Naive thymus-derived CD4-positive, alpha-beta T cell (primary cell): Measurements from ENCODE around the gene PAN2. TPM values are rescaled to one million over a fixed set of nuclear protein-coding genes. Genes with fewer than 3 reads are reported as not detected.

Experiments
- ATAC-seq: fragments of 150-1000 bp; cut with Tn5 transposase; 2 replicates; pipeline ENCODE4 v1.10.0; 2021; ENCODE audit warnings: mild to moderate bottlenecking, moderate library complexity
- CTCF ChIA-PET: fragments of 350-600 bp; sonication (Branson Sonifier 250); formaldehyde crosslinking; loops from one replicate; lab custom pipeline; 2021; ENCODE audit warnings: antibody characterized with exemption; lab: Charles Lee
- POLR2A ChIA-PET: fragments of 350-600 bp; sonication (Branson Sonifier 250); formaldehyde crosslinking; loops from one replicate; lab custom pipeline; 2021; ENCODE audit warnings: antibody characterized with exemption, inconsistent platforms; lab: Charles Lee
- DNase-seq, 9 donors: peaks; one replicate each; pipeline versions ENCODE4 v3.0.0 to v3.0.0-alpha.2; 2020 to 2022; ENCODE audit warnings: mixed read lengths in 1 of 9
- H3K27ac ChIP-seq: one replicate; pipeline ENCODE4 v1.7.0; 2013; ENCODE audit warnings: mild to moderate bottlenecking, low read depth, low read length, moderate library complexity
- H3K27me3 ChIP-seq, 2 donors: one replicate each; pipeline ENCODE4 v1.7.0; 2013; ENCODE audit warnings: low read length in 2 of 2, mild to moderate bottlenecking in 2 of 2, moderate library complexity in 2 of 2; ENCODE audit not compliant: control insufficient read depth in 2 of 2, insufficient read depth in 2 of 2
- H3K36me3 ChIP-seq, 3 experiments: 1 replicate in 2 of 3; 2 replicates in 1 of 3; pipeline ENCODE4 v1.7.0; 2013; ENCODE audit warnings: low read length in 3 of 3, mild to moderate bottlenecking in 3 of 3, moderate library complexity in 1 of 3; ENCODE audit not compliant: insufficient read depth in 3 of 3, control insufficient read depth in 2 of 3
- H3K4me1 ChIP-seq, 2 donors: one replicate each; pipeline ENCODE4 v1.7.0; 2013; ENCODE audit warnings: low read length in 2 of 2, mild to moderate bottlenecking in 2 of 2, moderate library complexity in 1 of 2; ENCODE audit not compliant: control insufficient read depth in 2 of 2, insufficient read depth in 2 of 2
- H3K4me3 ChIP-seq: 2 replicates; pipeline ENCODE4 v1.7.0; 2013; ENCODE audit warnings: mild to moderate bottlenecking, low read length
- H3K9me3 ChIP-seq, 3 experiments: 1 replicate in 2 of 3; 2 replicates in 1 of 3; pipeline ENCODE4 v1.7.0; 2013; ENCODE audit warnings: low read length in 3 of 3; ENCODE audit not compliant: control insufficient read depth in 2 of 3
- H3K27ac Mint-ChIP-seq, 9 donors: one replicate each; pipeline ENCODE4 v1.8.0; 2020 to 2022; ENCODE audit warnings: mixed read lengths in 9 of 9, mild to moderate bottlenecking in 8 of 9, moderate library complexity in 5 of 9, inconsistent platforms in 2 of 9
- H3K27me3 Mint-ChIP-seq, 5 donors: one replicate each; pipeline ENCODE4 v1.8.0; 2021 to 2022; ENCODE audit warnings: mixed read lengths in 5 of 5, mild to moderate bottlenecking in 1 of 5
- H3K36me3 Mint-ChIP-seq, 5 donors: one replicate each; pipeline ENCODE4 v1.8.0; 2020 to 2022; ENCODE audit warnings: mixed read lengths in 5 of 5, mild to moderate bottlenecking in 3 of 5, inconsistent platforms in 1 of 5
- H3K4me1 Mint-ChIP-seq, 7 donors: one replicate each; pipeline ENCODE4 v1.8.0; 2020 to 2022; ENCODE audit warnings: mixed read lengths in 7 of 7, mild to moderate bottlenecking in 3 of 7, inconsistent platforms in 1 of 7
- H3K4me3 Mint-ChIP-seq, 10 donors: one replicate each; pipeline ENCODE4 v1.8.0; 2020 to 2022; ENCODE audit warnings: mild to moderate bottlenecking in 10 of 10, mixed read lengths in 10 of 10, moderate library complexity in 6 of 10, inconsistent platforms in 2 of 10
- H3K9me3 Mint-ChIP-seq, 11 donors: one replicate each; pipeline ENCODE4 v1.8.0; 2020 to 2022; ENCODE audit warnings: mixed read lengths in 11 of 11, mild to moderate bottlenecking in 4 of 11, inconsistent platforms in 1 of 11, moderate library complexity in 1 of 11
- intact Hi-C, 2 donors: fragments of 100-400 bp; cut with micrococcal nuclease; formaldehyde crosslinking; loops; one replicate each; pipeline ENCODE4 v1.15.1; 2023
- polyA plus RNA-seq, 2 donors: library from polyadenylated mRNA; unstranded; fragments of 300-500 nt; fragmentation: Illumina TruSeq; gene quantifications; one replicate each; pipeline ENCODE4 v1.2.3, GENCODE V29; 2021
- total RNA-seq, 6 experiments: library from RNA in 5 of 6; stranded (reverse) in 5 of 6; gene quantifications; 1 replicate in 5 of 6; 2 replicates in 1 of 6; pipeline ENCODE4 v1.2.3 and lab custom pipeline; 2021 to 2026

The PAN2 gene
- total and polyA plus RNA-seq, 7 experiments from 2014 or later = 11.4 to 279 (median 140) TPM

- ATAC-seq = peak; percentile 1
- POLR2A ChIA-PET = interaction anchor here (0.6 to 9.8 kb wide), 18 partner anchors 9 to 504 kb away, joined by 3 to 156 read pairs (median 4); partner anchors contain the start of genes APOF, CNPY2, COQ10A and DNAJC14
Observed at GRCh38 chr12:56333197-56333678, 562 bp downstream of the PAN2 start.

GRCh38 chr12:56332512-56333196, 1.1 kb downstream of the PAN2 start:
- Mint-ChIP-seq H3K27ac (peak overlapping the region; percentile 97 to 100 (median 99)), H3K4me1 (peaks cover 12 to 53% (median 36%) of the 10 kb centered on the region in 7 donors), H3K4me3 (peak overlapping the region; percentile 89 to 99 (median 95)), H3K36me3 (peaks cover 0 to 14% (median 3%) of the 10 kb centered on the region in 5 donors), H3K27me3 (peaks cover 0 to 2% (median 0%) of the 10 kb centered on the region in 5 donors), H3K9me3 (peaks cover 0 to 2% (median 0%) of the 10 kb centered on the region in 11 donors)
- ChIA-PET CTCF (interaction anchor here (0.6 to 3.0 kb wide), 5 partner anchors 27 to 261 kb away, joined by 3 to 10 read pairs (median 5); partner anchors contain the start of genes RNF41 and STAT2), POLR2A (interaction anchor here (0.7 to 9.8 kb wide), 15 partner anchors 9 to 503 kb away, joined by 3 to 156 read pairs (median 4); partner anchors contain the start of genes APOF, CNPY2, COQ10A and DNAJC14)
- Histone ChIP-seq H3K4me1 (peaks cover 16 to 20% of the 10 kb centered on the region in 2 donors), H3K9me3 (no peaks in the 10 kb centered on the region), H3K27ac (peak overlapping the region; percentile 98), H3K27me3 (no peaks in the 10 kb centered on the region), H3K36me3 (peaks cover 0 to 10% (median 0%) of the 10 kb centered on the region in 3 experiments), H3K4me3 (peak overlapping the region; percentile 93)
- intact Hi-C loops = loop anchor here in 1 of 2 donors (1.0 to 10.0 kb wide), 6 partner anchors 16 to 1412 kb away; partner anchors contain the start of genes CS, NABP2, RNF41 and SPRYD4
- no peak for DNase-seq
- ATAC-seq = no peak

More at GRCh38 chr12:56333197-56333678, 562 bp downstream of the PAN2 start:
- Mint-ChIP-seq H3K4me3 (peak overlapping the region; percentile 89 to 99 (median 95)), H3K4me1 (peaks cover 12 to 59% (median 42%) of the 10 kb centered on the region in 7 donors), H3K27me3 (peaks cover 0 to 2% (median 0%) of the 10 kb centered on the region in 5 donors), H3K36me3 (peaks cover 0 to 11% (median 3%) of the 10 kb centered on the region in 5 donors), H3K9me3 (peaks cover 0 to 2% (median 0%) of the 10 kb centered on the region in 11 donors), H3K27ac (peak overlapping the region; percentile 97 to 100 (median 99))
- peaks cover 22 to 26% of the 10 kb centered on the region in 2 donors for H3K4me1 ChIP-seq
- H3K9me3 ChIP-seq = no peaks in the 10 kb centered on the region
- intact Hi-C loops = loop anchor here in 1 of 2 donors (1.0 to 10.0 kb wide), 6 partner anchors 17 to 1412 kb away; partner anchors contain the start of genes CS, NABP2, RNF41 and SPRYD4
- peak overlapping the region; percentile 93 for H3K4me3 ChIP-seq
- peak overlapping the region; percentile 98 for H3K27ac ChIP-seq
- no peaks in the 10 kb centered on the region for H3K27me3 ChIP-seq
- no peak for DNase-seq
- CTCF ChIA-PET = interaction anchor here (0.8 to 3.0 kb wide), 3 partner anchors 27 to 131 kb away, joined by 3 to 9 read pairs (median 5); partner anchors contain the start of genes RNF41 and STAT2
- H3K36me3 ChIP-seq = peaks cover 0 to 4% (median 0%) of the 10 kb centered on the region in 3 experiments

- no peak overlapping the region for H3K27ac ChIP-seq
- peaks cover 16 to 18% of the 10 kb centered on the region in 2 donors for H3K4me1 ChIP-seq
- H3K27me3 Mint-ChIP-seq = peaks cover 0 to 2% (median 0%) of the 10 kb centered on the region in 5 donors
- intact Hi-C loops = loop anchor here in 1 of 2 donors (5.0 to 10.0 kb wide), 3 partner anchors 109 to 1414 kb away; partner anchors contain the start of genes NABP2, RNF41, TIMELESS and TSPAN31
- no peaks in the 10 kb centered on the region for H3K27me3 ChIP-seq
- peak overlapping the region in 4 of 9 donors; percentile 8 to 68 (median 26) for H3K27ac Mint-ChIP-seq
- peaks cover 5 to 25% (median 16%) of the 10 kb centered on the region in 5 donors for H3K36me3 Mint-ChIP-seq
- H3K9me3 ChIP-seq = no peaks in the 10 kb centered on the region
- DNase-seq (no peak), ATAC-seq (no peak)
- H3K4me3 Mint-ChIP-seq = no peak overlapping the region
- peaks cover 12 to 39% (median 25%) of the 10 kb centered on the region in 7 donors for H3K4me1 Mint-ChIP-seq
- peaks cover 0 to 27% (median 9%) of the 10 kb centered on the region in 3 experiments for H3K36me3 ChIP-seq
- ChIA-PET CTCF (interaction anchor here (0.5 to 0.7 kb wide), 2 partner anchors 63 to 175 kb away, joined by 3 read pairs; no protein-coding TSS in a partner anchor), POLR2A (interaction anchor here (0.7 to 9.8 kb wide), 4 partner anchors 22 to 205 kb away, joined by 3 to 156 read pairs (median 8); partner anchors contain the start of genes APOF and STAT2)
- H3K9me3 Mint-ChIP-seq = peaks cover 0 to 2% (median 0%) of the 10 kb centered on the region in 11 donors
- H3K4me3 ChIP-seq = no peak overlapping the region
Observed at GRCh38 chr12:56330936-56331490, 2.8 kb downstream of the PAN2 start.

- DNase-seq = no peak
- Mint-ChIP-seq H3K27me3 (no peaks in the 10 kb centered on the region), H3K4me3 (no peak overlapping the region), H3K4me1 (peaks cover 0 to 8% (median 5%) of the 10 kb centered on the region in 7 donors), H3K9me3 (no peaks in the 10 kb centered on the region), H3K27ac (peak overlapping the region in 1 of 9 donors; percentile 10), H3K36me3 (peaks cover 28 to 52% (median 33%) of the 10 kb centered on the region in 5 donors)
- no peak overlapping the region for H3K27ac ChIP-seq
- ChIA-PET CTCF (no interaction called here), POLR2A (interaction anchor here (0.9 to 2.3 kb wide), 2 partner anchors 12 to 138 kb away, joined by 3 to 11 read pairs; partner anchors contain the start of gene IL23A)
- no peaks in the 10 kb centered on the region for H3K9me3 ChIP-seq
- H3K36me3 ChIP-seq = peaks cover 0 to 70% (median 31%) of the 10 kb centered on the region in 3 experiments
- no peaks in the 10 kb centered on the region for H3K4me1 ChIP-seq
- ATAC-seq = no peak
- intact Hi-C loops = no loop called here
- H3K27me3 ChIP-seq = no peaks in the 10 kb centered on the region
- no peak overlapping the region for H3K4me3 ChIP-seq
Observed at GRCh38 chr12:56326533-56326932, 7.3 kb downstream of the PAN2 start.

GRCh38 chr12:56326126-56326525, 7.7 kb downstream of the PAN2 start:
- ATAC-seq (no peak), DNase-seq (no peak)
- Mint-ChIP-seq H3K27ac (peak overlapping the region in 1 of 9 donors; percentile 34), H3K4me1 (peaks cover 0 to 7% (median 4%) of the 10 kb centered on the region in 7 donors), H3K4me3 (peak overlapping the region in 1 of 10 donors; percentile 32), H3K36me3 (peaks cover 28 to 48% (median 33%) of the 10 kb centered on the region in 5 donors), H3K9me3 (no peaks in the 10 kb centered on the region), H3K27me3 (no peaks in the 10 kb centered on the region)
- Histone ChIP-seq H3K4me1 (no peaks in the 10 kb centered on the region), H3K27ac (no peak overlapping the region), H3K4me3 (no peak overlapping the region), H3K9me3 (no peaks in the 10 kb centered on the region), H3K27me3 (no peaks in the 10 kb centered on the region), H3K36me3 (peaks cover 0 to 70% (median 31%) of the 10 kb centered on the region in 3 experiments)
- POLR2A ChIA-PET = interaction anchor here (0.9 kb wide), 2 partner anchors 11 to 138 kb away, joined by 3 to 4 read pairs; no protein-coding TSS in a partner anchor
- CTCF ChIA-PET = no interaction called here
- intact Hi-C loops = no loop called here
